Measurements from ENCODE around the gene STK10.

DNA sequence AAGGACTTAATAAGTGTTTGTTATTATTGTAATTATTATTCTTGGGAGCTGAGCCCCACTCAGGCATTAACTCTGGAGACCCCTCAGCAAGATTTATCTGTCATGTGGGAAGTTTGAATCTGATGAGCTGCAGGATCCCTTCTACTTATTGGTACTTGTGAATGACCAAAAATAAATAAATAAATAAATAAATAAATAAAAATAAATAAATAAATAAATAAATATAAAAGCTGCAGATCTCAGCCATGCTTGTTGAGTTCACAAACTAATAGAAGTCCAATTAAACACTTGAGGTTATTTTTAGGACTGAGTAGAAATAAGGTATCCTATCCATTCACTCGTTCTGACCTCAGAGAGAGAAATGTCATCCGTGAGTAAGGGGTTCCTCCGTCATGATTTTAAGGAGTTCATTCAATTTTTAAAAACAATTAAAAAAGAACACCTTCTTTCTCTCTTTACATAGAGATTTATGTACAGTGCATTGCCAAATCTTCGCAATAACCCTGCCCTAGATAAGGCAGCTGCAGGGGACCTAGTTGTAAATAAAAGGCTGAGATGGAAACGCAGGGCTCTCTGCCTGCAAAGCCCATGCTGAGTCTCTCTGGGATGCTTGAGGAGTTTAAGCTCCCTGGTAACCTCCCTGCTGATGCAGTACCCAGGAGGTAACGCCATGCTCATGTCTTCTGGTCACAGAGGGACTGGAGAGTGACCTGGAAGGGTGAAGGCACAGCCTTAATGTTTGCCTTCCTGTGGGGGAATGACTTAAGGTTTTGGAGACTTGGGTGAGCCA is 7.2 kb upstream of the STK10 start:
- TF ChIP-seq CTCF (conservative IDR thresholded peaks at IDR 0.05) (no peak), ZFX (IDR thresholded peaks at IDR 0.05) (no peak)
